GM06990 (cell line): Measurements from ENCODE around the gene GPR18.

ENCODE experiments used
- DNase-seq: peaks from one replicate; pipeline ENCODE4 v3.0.0-alpha.2; 2011; ENCODE audit not compliant: insufficient read length; ENCODE audit errors: extremely low read depth
- H3K27me3 ChIP-seq: replicated peaks from 2 replicates; pipeline ENCODE4 v1.6.0; 2011; ENCODE audit warnings: low read length; ENCODE audit not compliant: control insufficient read depth, insufficient read depth
- H3K36me3 ChIP-seq: 2 replicates; pipeline ENCODE4 v1.5.1; 2011; ENCODE audit warnings: low read length; ENCODE audit not compliant: control insufficient read depth, insufficient read depth
- H3K4me3 ChIP-seq: replicated peaks from 2 replicates; pipeline ENCODE4 v1.5.1; 2011; ENCODE audit warnings: low read depth, mild to moderate bottlenecking, control low read depth, low read length
- TF ChIP-seq, protein P1 (sequence below): IDR thresholded peaks from 2 replicates; pipeline ENCODE4 v1.5.1; 2011; ENCODE audit warnings: low read length, control low read depth, mild to moderate bottlenecking, inconsistent platforms; ENCODE audit not compliant: insufficient read depth, poor library complexity, severe bottlenecking

The GPR18 gene

DNA sequence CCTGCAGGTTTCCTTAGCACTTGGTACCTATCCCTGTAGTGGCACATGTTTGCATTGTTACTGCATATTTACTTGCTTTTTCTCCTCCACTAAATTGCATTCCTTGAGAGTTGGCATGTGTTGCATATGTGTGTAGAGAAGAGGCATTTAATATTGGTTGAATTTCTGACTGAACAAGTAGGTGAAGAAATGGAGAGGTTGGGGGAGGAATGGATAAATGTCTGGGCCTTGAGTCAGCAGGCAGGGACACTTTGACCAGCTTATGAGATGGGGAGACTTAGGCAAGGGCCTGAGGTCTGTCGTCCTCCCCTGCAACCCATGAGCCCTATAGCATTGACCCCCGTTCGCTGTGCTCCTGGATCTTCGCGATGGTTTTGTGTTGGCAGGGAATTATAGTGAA is 2.0 kb upstream of the GPR18 start:
- Histone ChIP-seq H3K4me3 (no peak overlapping the region), H3K36me3 (peaks cover 3% of the 10 kb centered on the region), H3K27me3 (no peaks in the 10 kb centered on the region)
- DNase-seq: no peak
- TF ChIP-seq, protein P1, sequence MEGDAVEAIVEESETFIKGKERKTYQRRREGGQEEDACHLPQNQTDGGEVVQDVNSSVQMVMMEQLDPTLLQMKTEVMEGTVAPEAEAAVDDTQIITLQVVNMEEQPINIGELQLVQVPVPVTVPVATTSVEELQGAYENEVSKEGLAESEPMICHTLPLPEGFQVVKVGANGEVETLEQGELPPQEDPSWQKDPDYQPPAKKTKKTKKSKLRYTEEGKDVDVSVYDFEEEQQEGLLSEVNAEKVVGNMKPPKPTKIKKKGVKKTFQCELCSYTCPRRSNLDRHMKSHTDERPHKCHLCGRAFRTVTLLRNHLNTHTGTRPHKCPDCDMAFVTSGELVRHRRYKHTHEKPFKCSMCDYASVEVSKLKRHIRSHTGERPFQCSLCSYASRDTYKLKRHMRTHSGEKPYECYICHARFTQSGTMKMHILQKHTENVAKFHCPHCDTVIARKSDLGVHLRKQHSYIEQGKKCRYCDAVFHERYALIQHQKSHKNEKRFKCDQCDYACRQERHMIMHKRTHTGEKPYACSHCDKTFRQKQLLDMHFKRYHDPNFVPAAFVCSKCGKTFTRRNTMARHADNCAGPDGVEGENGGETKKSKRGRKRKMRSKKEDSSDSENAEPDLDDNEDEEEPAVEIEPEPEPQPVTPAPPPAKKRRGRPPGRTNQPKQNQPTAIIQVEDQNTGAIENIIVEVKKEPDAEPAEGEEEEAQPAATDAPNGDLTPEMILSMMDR: no peak

DNA sequence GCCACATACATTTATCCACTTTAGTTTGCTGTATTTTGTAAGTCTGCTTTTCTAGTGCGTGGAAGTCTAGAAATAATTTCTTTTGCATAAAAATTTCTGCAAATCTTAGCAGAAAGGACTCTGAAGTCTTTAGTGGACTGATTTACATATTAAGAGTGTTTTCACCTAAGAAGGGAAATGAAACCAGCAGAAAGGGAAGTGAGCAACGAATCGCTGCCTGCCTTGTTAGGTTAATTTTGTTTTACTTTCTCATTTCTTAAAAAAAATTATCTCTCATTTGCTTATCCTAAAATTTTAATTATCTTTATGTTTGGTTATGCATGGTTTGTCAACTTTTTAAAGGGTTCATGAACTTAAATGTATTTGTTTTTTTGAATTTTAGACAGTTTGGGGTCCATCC is 767 bp upstream of the GPR18 start:
- TF ChIP-seq, protein P1: no peak
- H3K36me3 ChIP-seq: peaks cover 6% of the 10 kb centered on the region
- peak; percentile 64 for DNase-seq
- no peak overlapping the region for H3K4me3 ChIP-seq
- no peaks in the 10 kb centered on the region for H3K27me3 ChIP-seq

DNA sequence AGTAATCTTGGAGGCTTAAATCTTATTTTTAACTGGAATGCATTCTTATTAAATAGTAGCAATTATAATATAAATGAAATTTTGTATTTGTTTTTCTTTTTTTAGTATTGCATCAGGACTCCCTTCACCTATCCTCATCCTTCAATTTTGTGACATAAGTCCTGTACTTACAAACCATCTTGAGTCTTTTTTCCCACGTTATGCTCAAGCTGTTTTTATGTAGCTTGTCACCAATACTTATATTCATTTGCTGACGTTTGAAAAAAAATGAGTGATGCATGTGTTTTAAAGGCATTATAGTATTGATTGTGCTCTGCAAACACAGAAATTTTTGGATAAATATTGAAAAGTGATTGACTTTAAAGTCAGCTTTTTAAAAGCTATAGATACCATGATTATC is 888 bp downstream of the GPR18 start:
- DNase-seq: no peak
- H3K4me3 ChIP-seq: no peak overlapping the region
- no peaks in the 10 kb centered on the region for H3K27me3 ChIP-seq
- TF ChIP-seq, protein P1: no peak
- peaks cover 6% of the 10 kb centered on the region; the same call in 1 of the 2 replicates for H3K36me3 ChIP-seq

DNA sequence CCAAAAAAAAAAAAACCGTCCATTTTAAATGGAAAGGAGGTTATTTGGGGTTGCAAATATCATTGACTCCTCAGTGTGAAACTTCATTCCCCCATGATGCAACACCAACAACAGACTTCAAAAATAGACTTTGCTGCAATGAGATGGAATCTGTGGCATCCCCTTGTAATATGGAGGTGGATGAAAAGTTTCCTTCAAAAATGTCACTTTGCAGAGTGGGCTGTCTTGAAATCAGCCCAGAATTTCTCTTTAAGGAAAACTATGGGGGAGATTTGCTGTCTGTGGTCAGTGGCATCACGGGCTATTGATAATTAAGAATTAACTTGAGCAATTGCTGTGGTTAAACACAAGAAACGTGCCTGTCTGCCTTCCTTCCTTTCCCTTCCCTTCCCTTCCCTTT is 1.5 kb downstream of the GPR18 start:
- Histone ChIP-seq H3K27me3 (no peaks in the 10 kb centered on the region), H3K4me3 (no peak overlapping the region), H3K36me3 (peaks cover 6% of the 10 kb centered on the region; the same call in 1 of the 2 replicates)
- TF ChIP-seq, protein P1: no peak
- no peak for DNase-seq

DNA sequence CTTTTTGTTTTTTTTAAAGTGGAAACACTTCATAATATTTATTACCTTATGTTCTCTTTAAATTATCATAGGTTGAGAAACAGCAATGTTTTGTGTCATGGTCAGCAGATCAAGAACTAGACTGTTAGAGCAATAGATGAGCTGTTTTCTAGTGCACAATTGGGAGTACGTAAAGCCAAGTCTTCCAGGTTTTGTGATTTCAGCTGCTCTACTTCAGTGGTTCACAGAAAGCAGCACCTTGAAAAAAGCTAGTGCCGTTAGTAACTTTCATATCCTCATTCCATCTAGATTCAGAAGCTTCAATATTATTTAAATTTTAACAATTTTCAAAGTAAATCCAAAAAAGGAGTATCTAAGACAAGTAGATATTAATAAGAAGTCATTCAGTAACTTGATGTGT is 1.9 kb downstream of the GPR18 start:
- TF ChIP-seq, protein P1: no peak
- Histone ChIP-seq H3K36me3 (peaks cover 6% of the 10 kb centered on the region; the same call in 1 of the 2 replicates), H3K27me3 (no peaks in the 10 kb centered on the region), H3K4me3 (no peak overlapping the region)
- DNase-seq: no peak

DNA sequence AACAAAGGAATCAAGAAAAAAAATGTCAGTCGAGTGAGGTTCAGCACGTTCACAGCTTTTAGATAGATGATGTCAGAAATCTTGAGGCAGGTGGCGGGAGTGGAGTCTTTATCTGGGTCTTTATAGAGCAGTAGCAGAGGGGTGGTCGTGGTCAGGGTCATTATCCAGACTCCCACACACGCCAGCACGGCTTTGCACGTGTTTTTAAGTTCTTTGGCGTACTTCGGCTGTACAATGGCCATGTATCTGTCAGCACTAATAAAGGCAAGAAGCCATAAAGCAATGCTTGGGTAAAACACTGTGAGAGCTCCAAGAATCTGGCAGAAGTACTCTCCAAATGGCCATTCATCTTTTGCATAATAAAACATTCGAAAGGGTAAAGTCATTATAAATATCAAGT is 2.9 kb downstream of the GPR18 start:
- H3K36me3 ChIP-seq: peaks cover 6% of the 10 kb centered on the region; the same call in 1 of the 2 replicates
- H3K27me3 ChIP-seq: no peaks in the 10 kb centered on the region
- DNase-seq: no peak

More for the DNA sequence above, 2.9 kb downstream of the GPR18 start:
- no peak overlapping the region for H3K4me3 ChIP-seq
- TF ChIP-seq, protein P1: no peak
